ENCODE results near the gene PDCD1LG2.
A peak's percentile ranks its signal among the peaks of the same experiment; 100 is the strongest.
"Not testable (repeated sequence)": the region's sequence is repeated elsewhere in the genome, so short reads cannot be mapped to it uniquely, and the experiment has no call there.

PDCD1LG2 gene

GRCh38 chr9:5494765-5495164 lies 15.6 kb upstream of the PDCD1LG2 start:
- DNase-seq: not testable (repeated sequence)

- no peak for DNase-seq
Measured at GRCh38 chr9:5499157-5499556, 11.2 kb upstream of the PDCD1LG2 start.

- DNase-seq: no peak
Measured at GRCh38 chr9:5499889-5500398, 10.4 kb upstream of the PDCD1LG2 start.

DNA sequence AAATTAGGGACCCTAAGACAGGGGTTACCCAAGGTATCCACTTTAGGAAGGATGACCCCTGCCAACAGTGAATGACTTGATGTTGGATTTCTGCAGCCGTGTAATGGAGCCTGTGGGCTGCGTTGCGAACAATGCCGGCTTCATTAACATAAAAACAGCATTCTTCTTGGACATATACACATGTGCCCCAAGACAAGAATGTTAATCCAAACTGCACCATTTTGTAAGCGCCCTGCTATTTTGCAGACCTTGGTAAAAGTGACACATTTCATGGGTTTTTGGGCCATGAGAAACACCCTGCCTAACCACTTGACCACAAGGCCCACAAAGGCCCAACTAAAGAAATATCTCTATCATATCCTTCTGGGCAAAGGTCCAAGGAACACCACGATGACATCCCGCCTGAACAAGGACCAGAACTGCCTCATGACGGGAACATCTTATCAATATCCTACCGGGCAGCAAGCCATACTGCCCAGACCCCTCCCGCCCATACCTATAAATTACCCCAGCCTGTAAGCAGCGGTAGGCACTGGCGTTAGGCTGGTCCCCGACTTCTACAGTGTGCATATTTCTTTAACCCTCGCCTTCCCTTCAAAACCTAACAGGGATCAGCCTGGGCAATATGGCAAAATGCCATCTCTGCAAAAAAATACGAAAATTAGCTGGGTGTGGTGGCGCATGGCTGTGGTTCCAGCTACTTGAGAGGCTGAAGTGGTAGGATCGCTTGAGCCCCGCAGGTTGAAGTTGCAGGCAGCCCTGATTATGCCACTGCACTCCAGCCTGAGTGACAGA lies 9.7 kb upstream of the PDCD1LG2 start:
- no peak for DNase-seq

GRCh38 chr9:5502553-5502952 lies 7.8 kb upstream of the PDCD1LG2 start:
- DNase-seq: no peak

DNA sequence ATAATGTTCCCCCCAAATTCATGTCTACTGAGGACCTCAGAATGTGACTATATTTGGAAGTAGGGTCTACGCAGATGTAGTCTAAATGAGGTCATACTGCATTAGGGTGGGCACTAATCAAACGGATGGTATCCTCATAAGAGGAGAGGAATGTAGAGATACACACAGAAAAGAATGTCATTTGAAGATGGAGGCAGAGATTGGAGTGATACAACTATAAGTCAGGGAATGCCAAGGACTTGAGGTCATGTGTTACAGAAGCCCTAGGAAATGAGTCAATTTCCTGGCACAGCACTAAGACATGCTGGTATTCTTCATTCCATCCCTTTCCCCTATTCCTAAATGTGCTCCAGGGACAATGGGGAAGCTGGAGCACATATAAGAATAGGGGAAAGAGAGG lies 758 bp upstream of the PDCD1LG2 start:
- no peak for DNase-seq

GRCh38 chr9:5510989-5511388 lies 658 bp downstream of the PDCD1LG2 start:
- DNase-seq: no peak

DNA sequence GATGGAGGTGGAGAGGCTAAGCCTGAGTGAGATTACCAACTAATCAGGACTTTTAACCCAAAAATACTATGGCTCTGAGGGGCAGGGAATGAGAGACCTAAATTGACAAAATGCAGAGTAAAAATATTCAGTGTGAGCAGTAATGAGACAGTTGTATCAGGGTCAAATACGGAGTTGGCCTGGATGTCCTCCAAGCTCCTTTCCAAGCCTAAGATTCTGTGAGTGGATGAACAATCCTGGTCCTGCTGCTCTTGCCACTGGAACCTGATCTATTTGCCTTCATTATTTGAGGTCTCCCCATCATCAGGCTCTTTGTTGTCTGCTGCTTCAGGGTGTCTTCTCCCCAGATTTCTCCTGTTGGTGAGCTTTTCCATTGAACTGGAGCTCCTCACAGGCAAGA lies 1.1 kb downstream of the PDCD1LG2 start:
- no peak for DNase-seq

GRCh38 chr9:5511935-5512580 lies 1.7 kb downstream of the PDCD1LG2 start:
- no peak for DNase-seq

DNA sequence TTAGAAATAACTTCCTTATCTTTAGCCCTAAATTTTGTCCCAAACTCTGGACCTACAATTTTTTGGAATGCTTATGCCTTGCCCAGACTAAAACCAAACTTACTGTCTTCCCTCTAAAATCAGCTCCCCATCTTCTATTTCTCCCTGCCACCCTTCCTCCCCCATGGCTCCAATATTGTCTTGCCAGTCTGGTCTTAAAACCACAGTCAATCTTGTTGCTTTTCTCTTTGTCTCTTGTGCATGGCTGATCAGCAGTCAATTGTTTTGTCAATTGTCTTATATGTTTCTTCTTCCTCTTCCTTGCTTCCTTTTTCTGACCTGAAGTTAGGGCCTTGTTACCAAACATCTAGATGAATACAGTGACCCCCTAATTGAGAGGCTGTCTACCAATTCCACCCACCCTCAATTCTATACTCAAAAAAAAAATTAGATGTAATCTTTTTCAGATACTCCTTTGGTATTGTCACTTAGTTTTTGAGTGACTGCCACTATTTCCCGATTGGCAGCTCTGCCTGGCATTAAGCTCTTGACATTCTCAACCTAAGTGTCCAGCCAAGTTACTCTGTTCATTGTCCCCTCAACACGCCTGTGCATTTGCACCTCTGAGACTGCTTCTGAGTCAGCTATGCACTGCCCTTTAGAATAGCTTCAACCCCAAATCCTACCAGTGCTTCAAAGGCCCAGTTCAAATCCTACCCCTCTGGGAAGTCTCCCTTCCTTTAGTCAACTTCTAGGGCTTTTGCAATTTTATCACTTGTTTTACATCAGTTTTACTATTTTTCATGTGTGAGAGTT lies 2.5 kb downstream of the PDCD1LG2 start:
- no peak for DNase-seq

GRCh38 chr9:5513966-5514616 lies 3.8 kb downstream of the PDCD1LG2 start:
- DNase-seq: no peak

DNA sequence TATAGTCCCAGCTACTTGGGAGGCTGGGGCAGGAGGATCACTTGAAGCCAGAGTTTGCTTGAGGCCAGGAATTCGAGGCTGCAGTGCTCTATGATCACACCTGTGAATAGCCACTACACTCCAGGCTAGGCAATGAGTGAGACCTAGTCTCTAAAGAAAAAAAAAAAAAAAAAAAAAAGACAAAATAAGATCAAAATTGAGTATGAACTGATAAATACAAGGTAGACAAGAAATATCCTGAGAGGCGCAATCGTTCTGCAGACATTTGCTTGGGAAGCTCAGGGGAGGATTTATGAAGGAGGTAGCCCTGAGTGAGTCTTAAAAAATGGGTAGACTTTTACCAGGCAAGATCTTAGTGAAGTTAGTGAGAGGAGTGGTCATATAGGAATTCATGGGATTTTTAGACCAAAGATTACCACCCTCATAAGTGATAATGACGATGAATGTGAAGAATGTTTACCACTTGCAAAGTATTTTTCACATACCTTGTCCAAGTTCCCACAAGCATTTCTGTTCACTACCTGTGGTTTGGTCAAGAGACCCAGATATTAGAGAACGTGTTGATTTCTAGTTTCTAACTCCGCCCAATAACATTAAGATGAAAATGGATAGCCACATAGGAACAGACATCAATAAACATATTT lies 4.4 kb downstream of the PDCD1LG2 start:
- DNase-seq: no peak

GRCh38 chr9:5515261-5515650 lies 4.9 kb downstream of the PDCD1LG2 start:
- no peak for DNase-seq

GRCh38 chr9:5516453-5517220 lies 6.3 kb downstream of the PDCD1LG2 start:
- DNase-seq: no peak

DNA sequence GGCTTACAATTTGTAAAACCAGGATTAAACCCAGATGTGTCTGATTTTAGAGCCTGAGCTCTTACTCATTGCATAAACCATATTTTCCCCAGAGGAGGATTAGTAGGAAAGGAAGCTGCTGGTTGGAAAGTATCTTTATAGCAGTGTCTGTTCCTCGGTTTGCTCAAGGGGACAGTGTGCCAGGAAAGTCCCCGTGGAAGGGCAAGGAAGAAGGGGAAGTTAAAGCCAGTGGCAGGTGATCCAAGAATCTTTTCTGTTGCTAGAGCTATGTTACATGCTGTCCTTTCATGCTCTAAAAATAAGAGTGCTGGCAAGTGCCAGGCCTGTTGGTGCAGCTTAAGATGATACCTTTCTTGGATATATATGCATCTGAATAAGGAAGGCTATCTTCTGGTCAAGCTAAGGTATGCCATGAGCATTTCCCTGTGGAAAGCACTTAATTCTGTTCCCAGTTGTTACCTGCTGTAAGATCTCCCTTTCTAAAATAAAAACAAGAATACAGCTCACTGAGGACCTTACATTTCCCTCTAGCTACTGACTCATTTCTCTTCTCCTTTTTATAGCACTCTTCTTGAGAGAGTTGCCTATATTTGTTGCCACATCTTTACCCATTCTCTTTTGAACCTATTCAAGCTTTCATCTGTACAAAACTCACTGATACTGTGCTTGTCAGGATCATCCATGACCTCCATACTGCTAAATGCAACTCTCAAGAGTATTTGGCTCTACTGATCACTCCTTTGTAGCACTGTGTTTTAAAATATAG lies 8.0 kb downstream of the PDCD1LG2 start:
- DNase-seq: no peak

DNA sequence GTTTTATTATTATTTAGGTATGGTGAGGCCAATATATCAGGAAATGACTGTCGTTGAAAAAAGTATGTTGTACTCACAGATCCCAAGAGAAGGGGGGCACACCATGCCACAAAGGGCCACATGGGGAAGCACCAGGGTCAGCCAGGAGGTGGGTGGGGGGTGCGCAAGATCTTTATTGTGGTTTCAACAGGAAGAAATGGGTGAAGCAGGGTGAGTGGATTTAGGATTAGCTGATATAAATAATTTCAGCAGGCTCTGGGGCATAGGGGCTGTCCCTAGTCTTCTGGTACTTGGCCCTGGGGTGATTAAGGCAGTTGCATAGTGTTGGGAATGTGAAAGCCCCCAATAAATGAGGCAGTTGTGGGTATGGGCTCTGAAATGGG lies 8.6 kb downstream of the PDCD1LG2 start:
- peak; percentile 27 for DNase-seq

GRCh38 chr9:5524090-5524489 lies 13.8 kb downstream of the PDCD1LG2 start:
- DNase-seq: no peak

GRCh38 chr9:5529683-5530221 lies 19.4 kb downstream of the PDCD1LG2 start:
- no peak for DNase-seq

GRCh38 chr9:5531101-5531882 lies 21.0 kb downstream of the PDCD1LG2 start:
- no peak for DNase-seq

DNA sequence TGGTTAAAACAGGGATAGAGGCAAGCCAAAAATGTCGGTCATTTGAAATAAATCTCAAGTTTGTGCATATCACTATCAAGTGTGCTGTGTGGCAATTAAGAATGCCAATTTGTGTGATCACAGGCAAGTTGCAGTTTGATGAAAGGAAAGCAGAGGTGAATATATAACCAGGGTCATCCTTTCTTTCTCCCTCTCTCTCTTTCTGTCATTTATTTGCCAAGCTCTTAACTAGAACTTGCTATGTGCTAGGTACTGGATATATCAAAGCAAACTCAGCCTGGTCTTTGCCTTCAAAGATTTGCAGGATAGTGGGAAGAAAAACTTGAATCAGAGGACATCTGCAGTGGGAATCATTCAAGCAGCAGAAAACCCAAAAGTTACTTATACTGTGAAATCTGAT lies 22.0 kb downstream of the PDCD1LG2 start:
- no peak for DNase-seq
